H1 (cell line): ENCODE measurements around the gene GRM4. TPM values are rescaled to one million over a fixed set of nuclear protein-coding genes. Genes with fewer than 3 reads are reported as not detected.

Source experiments
- CTCF ChIA-PET: fragments of 300-600 bp; sonication (Branson Sonifier 250); formaldehyde crosslinking; loops from one replicate; lab custom pipeline; 2021; ENCODE audit not compliant: partially characterized antibody; lab: Charles Lee
- POLR2A ChIA-PET: fragments of 300-600 bp; sonication (Branson Sonifier 250); formaldehyde crosslinking; loops from one replicate; lab custom pipeline; 2021; ENCODE audit warnings: inconsistent platforms; ENCODE audit not compliant: partially characterized antibody; lab: Charles Lee
- DNase-seq, 2 experiments: peaks; one replicate each; pipeline versions ENCODE4 v3.0.0 to v3.0.0-alpha.2; 2010 to 2022; ENCODE audit warnings: low spot score in 2 of 2, low read depth in 1 of 2, mixed read lengths in 1 of 2
- FAIRE-seq: peaks from 2 replicates; lab custom pipeline; 2011; peaks lifted over from hg19 to GRCh38; lab: Jason Lieb, UNC
- H2AFZ ChIP-seq: 2 replicates; pipeline ENCODE4 v1.8.1; 2012; ENCODE audit warnings: low read length, inconsistent platforms
- H2AK5ac ChIP-seq: 2 replicates; pipeline ENCODE4 v1.6.1; 2013; ENCODE audit warnings: low read depth, low read length
- H2BK120ac ChIP-seq: replicated peaks from 2 replicates; pipeline ENCODE3; 2013; ENCODE audit warnings: low read depth, low read length, inconsistent platforms
- H2BK12ac ChIP-seq: 2 replicates; pipeline ENCODE4 v1.6.1; 2013; ENCODE audit warnings: low read depth, low read length
- H2BK15ac ChIP-seq: 2 replicates; pipeline ENCODE4 v1.6.1; 2013; ENCODE audit warnings: low read length
- H2BK20ac ChIP-seq: 2 replicates; pipeline ENCODE4 v1.6.1; 2013; ENCODE audit warnings: low read length
- H2BK5ac ChIP-seq: 2 replicates; pipeline ENCODE4 v1.6.1; 2013; ENCODE audit warnings: low read depth, low read length
- H3K14ac ChIP-seq: 2 replicates; pipeline ENCODE4 v1.6.1; 2013; ENCODE audit warnings: inconsistent platforms; ENCODE audit not compliant: insufficient read length
- H3K18ac ChIP-seq: 2 replicates; pipeline ENCODE4 v1.6.1; 2013; ENCODE audit warnings: low read length; ENCODE audit errors: extremely low read depth
- H3K23ac ChIP-seq: 2 replicates; pipeline ENCODE4 v1.6.1; 2013; ENCODE audit warnings: inconsistent platforms; ENCODE audit not compliant: insufficient read length
- H3K23me2 ChIP-seq: 2 replicates; pipeline ENCODE4 v1.6.1; 2013; ENCODE audit warnings: low read depth, low read length
- H3K27ac ChIP-seq: 2 replicates; pipeline ENCODE4 v1.6.1; 2011; ENCODE audit warnings: low read depth, low read length, inconsistent platforms
- H3K27me3 ChIP-seq, 4 experiments: replicated peaks in 1 of 4; 1 replicate in 1 of 4; 2 replicates in 3 of 4; pipeline versions ENCODE4 v1.6.1 to v1.8.1; 2011 to 2013; ENCODE audit warnings: low read length in 3 of 4, mild to moderate bottlenecking in 3 of 4, inconsistent platforms in 2 of 4, mixed read lengths in 2 of 4, moderate library complexity in 1 of 4; ENCODE audit not compliant: control insufficient read depth in 3 of 4, insufficient read depth in 3 of 4; ENCODE audit errors: extremely low read depth in 1 of 4
- H3K36me3 ChIP-seq, 4 experiments: 2 replicates each; pipeline versions ENCODE4 v1.6.1 to v1.8.1; 2011 to 2013; ENCODE audit warnings: mild to moderate bottlenecking in 4 of 4, low read length in 3 of 4, moderate library complexity in 2 of 4, control low read depth in 1 of 4, inconsistent platforms in 1 of 4; ENCODE audit not compliant: insufficient read depth in 4 of 4, control insufficient read depth in 2 of 4
- H3K4ac ChIP-seq: replicated peaks from 2 replicates; pipeline ENCODE3; 2013; ENCODE audit warnings: low read length, low read depth, mixed read lengths, inconsistent platforms; ENCODE audit not compliant: insufficient read length
- H3K4me1 ChIP-seq, 4 experiments: replicated peaks in 1 of 4; 1 replicate in 1 of 4; 2 replicates in 3 of 4; pipeline versions ENCODE4 v1.6.1 to v1.8.1; 2011 to 2013; ENCODE audit warnings: low read length in 3 of 4, inconsistent platforms in 2 of 4, mixed read lengths in 1 of 4; ENCODE audit not compliant: insufficient read depth in 4 of 4, control insufficient read depth in 3 of 4
- H3K4me2 ChIP-seq, 2 experiments: 2 replicates each; pipeline versions ENCODE4 v1.6.1 to v1.8.1; 2011 to 2013; ENCODE audit warnings: low read depth in 2 of 2, low read length in 2 of 2, control low read depth in 1 of 2, inconsistent platforms in 1 of 2, mild to moderate bottlenecking in 1 of 2; ENCODE audit not compliant: insufficient read depth in 1 of 2
- H3K4me3 ChIP-seq, 4 experiments: fragments of 200-600, 300-600 bp in 1 of 4; sonication (generic), shearing (Covaris generic), sonication (Bioruptor Twin) in 1 of 4; 2 replicates each; pipeline versions ENCODE4 v1.5.1 to v1.8.1; 2011 to 2016; ENCODE audit warnings: low read length in 4 of 4, low read depth in 3 of 4, control low read depth in 2 of 4, inconsistent platforms in 2 of 4, mild to moderate bottlenecking in 2 of 4, mixed read lengths in 1 of 4, moderate library complexity in 1 of 4; ENCODE audit not compliant: insufficient read depth in 2 of 4; ENCODE audit errors: extremely low read depth in 1 of 4
- H3K56ac ChIP-seq: replicated peaks from 2 replicates; pipeline ENCODE3; 2013; ENCODE audit warnings: low read depth, mild to moderate bottlenecking, mixed read lengths, low read length, inconsistent platforms; ENCODE audit not compliant: insufficient read length
- H3K79me1 ChIP-seq: 2 replicates; pipeline ENCODE4 v1.6.1; 2013; ENCODE audit warnings: low read depth, low read length, control low read depth
- H3K79me2 ChIP-seq, 2 experiments: 2 replicates each; pipeline versions ENCODE4 v1.6.1 to v1.8.1; 2012 to 2013; ENCODE audit warnings: low read length in 2 of 2, mild to moderate bottlenecking in 2 of 2, inconsistent platforms in 1 of 2; ENCODE audit not compliant: insufficient read depth in 2 of 2, control insufficient read depth in 1 of 2
- H3K9ac ChIP-seq, 4 experiments: replicated peaks in 1 of 4; 1 replicate in 1 of 4; 2 replicates in 3 of 4; pipeline versions ENCODE4 v1.6.1 to v1.8.1; 2011 to 2013; ENCODE audit warnings: low read depth in 3 of 4, low read length in 3 of 4, control low read depth in 2 of 4, mild to moderate bottlenecking in 2 of 4, moderate library complexity in 2 of 4, inconsistent platforms in 1 of 4; ENCODE audit errors: extremely low read depth in 1 of 4
- H3K9me3 ChIP-seq, 2 experiments: 2 replicates each; pipeline versions ENCODE4 v1.6.1 to v1.8.1; 2012 to 2013; ENCODE audit warnings: mild to moderate bottlenecking in 2 of 2, moderate library complexity in 2 of 2, control low read depth in 1 of 2, inconsistent platforms in 1 of 2, low read depth in 1 of 2, low read length in 1 of 2, mixed read lengths in 1 of 2; ENCODE audit not compliant: insufficient read depth in 2 of 2
- H4K20me1 ChIP-seq, 2 experiments: replicated peaks in 1 of 2; 2 replicates each; pipeline versions ENCODE3 to v1.8.1; 2011 to 2013; ENCODE audit warnings: inconsistent platforms in 2 of 2, low read length in 2 of 2, mild to moderate bottlenecking in 1 of 2; ENCODE audit not compliant: insufficient read depth in 2 of 2, control insufficient read depth in 1 of 2
- H4K5ac ChIP-seq: 2 replicates; pipeline ENCODE4 v1.6.1; 2013; ENCODE audit warnings: low read length, low read depth, mixed read lengths, inconsistent platforms; ENCODE audit not compliant: insufficient read length
- H4K8ac ChIP-seq: 2 replicates; pipeline ENCODE4 v1.8.0; 2013; ENCODE audit warnings: mild to moderate bottlenecking, moderate library complexity, low read length, inconsistent platforms; ENCODE audit not compliant: insufficient read depth; ENCODE audit errors: extremely low read depth
- H4K91ac ChIP-seq: replicated peaks from 2 replicates; pipeline ENCODE3; 2013; ENCODE audit warnings: low read length, mixed read lengths, inconsistent platforms; ENCODE audit not compliant: insufficient read length
- KDM1A ChIP-seq: fragments of 200-600, 300-600 bp; sonication (generic); IDR thresholded peaks from 2 replicates; pipeline ENCODE4 v1.7.1; 2016; ENCODE audit warnings: mild to moderate bottlenecking, low read length, borderline replicate concordance
- TEAD4 ChIP-seq: IDR thresholded peaks from 2 replicates; pipeline ENCODE4 v1.6.1; 2012; ENCODE audit warnings: low read depth, low read length, inconsistent platforms, mixed read lengths
- WGBS, 2 experiments: shearing (Covaris generic) in 1 of 2; methylation state at CpG; one replicate each; pipeline versions ENCODE4 v1.1.6 to v1.1.7; 2013 to 2015; ENCODE audit warnings: low lambda C conversion rate in 2 of 2, mixed read lengths in 2 of 2, inconsistent platforms in 1 of 2, low coverage in 1 of 2, missing lambda C conversion rate in 1 of 2; ENCODE audit not compliant: insufficient replicate concordance in 2 of 2, insufficient coverage in 1 of 2, insufficient read length in 1 of 2; ENCODE audit errors: extremely low coverage in 1 of 2, missing lambda C conversion rate in 1 of 2; 5-methylcytosine and 5-hydroxymethylcytosine counted together
- polyA plus RNA-seq, 7 experiments: library from polyadenylated mRNA; depleted of rRNA in 3 of 7; stranded (reverse) in 5 of 7; unstranded in 2 of 7; fragments of >200 nt in 5 of 7; fragments of 200-250 nt in 2 of 7; gene quantifications; 1 replicate in 5 of 7; 2 replicates in 1 of 7; 4 replicates in 1 of 7; pipeline versions ENCODE4 v1.2.1 to v1.2.3, GENCODE V29; 2011 to 2013; ENCODE audit warnings: missing spikeins in 2 of 7, mixed read lengths in 2 of 7
- total RNA-seq: library from RNA; stranded (reverse); fragmentation: NEBNext Ultra II Directional; extraction: Animal tissue kit (Norgen Biotek cat#: 25700); gene quantifications from 2 replicates; pipeline ENCODE4 v1.2.1, GENCODE V29; 2021

The GRM4 gene
- total and polyA plus RNA-seq, 2 of the 8 experiments (the other 6 are each of a cell fraction or from before 2014, with no cell fraction given): 19.6 to 21.5 TPM

- Histone ChIP-seq H3K9ac (no peak overlapping the region), H3K4ac (no peak overlapping the region), H3K79me2 (no peaks in the 10 kb centered on the region), H3K27me3 (peaks cover 5 to 41% (median 35%) of the 10 kb centered on the region in 4 experiments), H4K91ac (no peak overlapping the region), H2AFZ (no peak overlapping the region), H4K20me1 (peaks cover 0 to 2% of the 10 kb centered on the region in 2 experiments), H4K8ac (no peak overlapping the region), H3K36me3 (no peaks in the 10 kb centered on the region; a peak in 1 of 8 replicates), H2AK5ac (no peak overlapping the region), H3K23ac (no peak overlapping the region), H3K14ac (no peak overlapping the region), H3K23me2 (no peaks in the 10 kb centered on the region; the same call in 1 of the 2 replicates), H3K4me1 (peaks cover 0 to 2% (median under 1%) of the 10 kb centered on the region in 4 experiments; a peak in 3 of 7 replicates), H3K9me3 (peaks cover 0 to 12% of the 10 kb centered on the region in 2 experiments; a peak in 2 of 4 replicates), H3K4me3 (no peak overlapping the region), H3K79me1 (no peaks in the 10 kb centered on the region), H2BK5ac (no peak overlapping the region), H2BK20ac (no peak overlapping the region), H2BK15ac (no peak overlapping the region), H2BK12ac (no peak overlapping the region), H3K27ac (no peak overlapping the region), H3K4me2 (no peak overlapping the region), H2BK120ac (no peak overlapping the region), H3K56ac (no peak overlapping the region), H4K5ac (no peak overlapping the region), H3K18ac (no peak overlapping the region)
- peak; percentile 48 for FAIRE-seq
- WGBS, 2 experiments: 53% methylated on average over 6 of the region's 6 CpGs; no CpG with 5 or more reads in 1 of the 2 experiments
- ChIA-PET POLR2A (no interaction called here), CTCF (interaction anchor here (0.6 to 16.1 kb wide), 9 partner anchors 11 to 479 kb away, joined by 3 to 234 read pairs (median 5); no protein-coding TSS in a partner anchor)
- TF ChIP-seq TEAD4 (peak; percentile 32; the same call in 1 of the 2 replicates), KDM1A (no peak)
- DNase-seq: no peak
Observed at GRCh38 chr6:34015586-34015985, 130.3 kb downstream of the GRM4 start.
